GM18867 (cell line): ENCODE measurements around the gene OR1N2.
"Not testable (repeated sequence)": the region's sequence is repeated elsewhere in the genome, so short reads cannot be mapped to it uniquely, and the experiment has no call there.

Experiments
- ATAC-seq: cut with Tn5 transposase; IDR thresholded peaks from one replicate; pipeline ENCODE4 v1.9.1; 2021; ENCODE audit warnings: mild to moderate bottlenecking, moderate library complexity; ENCODE audit not compliant: unreplicated experiment

OR1N2 gene

GRCh38 chr9:122552812-122553211 lies at the start of gene OR1N2:
Gene OR1N2 (plus strand): TSS chr9:122553112. CDS start chr9:122553212, 100 bp downstream.
- ATAC-seq, result no peak

GRCh38 chr9:122506964-122507363 lies 45.9 kb upstream of the OR1N2 start:
- no peak for ATAC-seq

- no peak for ATAC-seq
These were observed 42.4 kb upstream of the OR1N2 start, which contains the start of gene OR1J2 for GRCh38 chr9:122510502-122510901. Gene OR1J2 (plus strand): TSS chr9:122510802. CDS start chr9:122510802, 0 bp downstream.

- no peak for ATAC-seq
These were observed 34.7 kb upstream of the OR1N2 start for GRCh38 chr9:122518226-122518625.

GRCh38 chr9:122518841-122519240 lies 34.1 kb upstream of the OR1N2 start, which contains the start of gene OR1J4:
Gene OR1J4 (plus strand): TSS chr9:122519141. CDS start chr9:122519141, 0 bp downstream.
- no peak for ATAC-seq

- ATAC-seq, result no peak
These were observed 33.5 kb upstream of the OR1N2 start for GRCh38 chr9:122519376-122519775.

GRCh38 chr9:122526602-122527001 lies 26.3 kb upstream of the OR1N2 start:
- ATAC-seq, result no peak

GRCh38 chr9:122527193-122527592 lies 25.7 kb upstream of the OR1N2 start, which contains the start of gene OR1N1:
Gene OR1N1 (minus strand): TSS chr9:122527293. CDS start chr9:122527293, 0 bp downstream.
- ATAC-seq, result no peak

GRCh38 chr9:122531157-122531556 lies 21.8 kb upstream of the OR1N2 start:
- not testable (repeated sequence) for ATAC-seq

- no peak for ATAC-seq
These were observed 16.8 kb upstream of the OR1N2 start for GRCh38 chr9:122536134-122536533.

GRCh38 chr9:122537066-122537465 lies 15.8 kb upstream of the OR1N2 start:
- not testable (repeated sequence) for ATAC-seq

GRCh38 chr9:122538757-122539156 lies 14.2 kb upstream of the OR1N2 start:
- ATAC-seq, result no peak

GRCh38 chr9:122546196-122546595 lies 6.7 kb upstream of the OR1N2 start:
- ATAC-seq, result no peak

GRCh38 chr9:122551371-122551770 lies 1.5 kb upstream of the OR1N2 start:
- no peak for ATAC-seq

- ATAC-seq, result no peak
These were observed 8.5 kb downstream of the OR1N2 start for GRCh38 chr9:122561446-122561845.

- ATAC-seq, result no peak
These were observed 9.3 kb downstream of the OR1N2 start for GRCh38 chr9:122562134-122562760.

- ATAC-seq, result no peak
These were observed 15.0 kb downstream of the OR1N2 start for GRCh38 chr9:122567901-122568300.

- ATAC-seq, result no peak
These were observed 19.5 kb downstream of the OR1N2 start for GRCh38 chr9:122572456-122572855.

- ATAC-seq, result no peak
These were observed 27.0 kb downstream of the OR1N2 start for GRCh38 chr9:122579874-122580273.

- ATAC-seq, result no peak
These were observed 27.4 kb downstream of the OR1N2 start for GRCh38 chr9:122580360-122580759.

GRCh38 chr9:122583284-122583683 lies 30.4 kb downstream of the OR1N2 start, which contains the start of gene OR1L8:
Gene OR1L8 (minus strand): TSS chr9:122583384. CDS start chr9:122568477, 14,907 bp downstream.
- not testable (repeated sequence) for ATAC-seq
